GM12891 (cell line): ENCODE data around the gene ATXN8OS.

Experiments used
- DNase-seq: peaks from one replicate; pipeline ENCODE4 v3.0.0; 2011; ENCODE audit warnings: low spot score; ENCODE audit not compliant: insufficient read length
- FAIRE-seq: peaks from 2 replicates; lab custom pipeline; 2011; peaks lifted over from hg19 to GRCh38; lab: Jason Lieb, UNC
- PAX5 ChIP-seq: IDR thresholded peaks from 2 replicates; pipeline ENCODE4 v1.6.1; 2011; ENCODE audit warnings: low read length, moderate library complexity, mild to moderate bottlenecking; ENCODE audit not compliant: insufficient read depth, severe bottlenecking
- POLR2A ChIP-seq: IDR thresholded peaks from 2 replicates; pipeline ENCODE4 v1.6.1; 2011; ENCODE audit warnings: low read depth, low read length, control low read depth
- POLR2AphosphoS5 ChIP-seq: IDR thresholded peaks from 2 replicates; pipeline ENCODE4 v1.6.1; 2011; ENCODE audit warnings: low read depth, low read length, control low read depth
- POU2F2 ChIP-seq: IDR thresholded peaks from 2 replicates; pipeline ENCODE4 v1.6.1; 2011; ENCODE audit warnings: low read depth, mild to moderate bottlenecking, control low read depth, low read length, moderate library complexity
- SPI1 ChIP-seq: IDR thresholded peaks from 2 replicates; pipeline ENCODE4 v1.6.1; 2011; ENCODE audit warnings: low read depth, low read length, control low read depth
- TAF1 ChIP-seq: IDR thresholded peaks from 2 replicates; pipeline ENCODE4 v1.6.1; 2011; ENCODE audit warnings: low read depth, low read length, control low read depth

Gene ATXN8OS

DNA sequence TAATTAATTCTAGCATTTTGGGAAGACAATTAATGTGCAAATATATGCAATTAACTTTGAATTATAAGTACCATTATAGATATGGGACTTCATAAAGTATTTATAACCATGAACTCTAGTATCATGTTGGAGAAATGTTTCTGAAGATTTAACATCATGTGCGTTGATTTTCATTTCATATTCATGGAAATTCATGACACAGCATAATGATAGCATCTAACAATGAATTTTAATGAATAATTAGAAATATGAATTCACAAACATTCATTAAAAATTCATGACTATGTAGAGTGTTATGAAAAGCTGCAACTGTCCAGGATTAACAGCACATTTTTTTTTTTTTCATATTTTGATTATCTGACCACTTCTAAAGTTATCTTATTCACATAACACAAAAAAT, 70.7 kb downstream of the ATXN8OS start:
- DNase-seq (no peak), FAIRE-seq (no peak)
- TF ChIP-seq POLR2A, result no peak
- TF ChIP-seq PAX5, result no peak
- TF ChIP-seq POU2F2, result no peak
- no peak for TF ChIP-seq TAF1
- no peak for TF ChIP-seq POLR2AphosphoS5
- no peak for TF ChIP-seq SPI1
